Endothelial cell of umbilical vein (primary cell): ENCODE data around the gene PCDH9.

Source experiments
- CTCF ChIP-seq, 2 donors: IDR thresholded peaks; 1 replicate in 1 of 2; 2 replicates in 1 of 2; pipeline ENCODE4 v1.5.1; 2011; ENCODE audit warnings: low read length in 2 of 2, mild to moderate bottlenecking in 2 of 2, moderate library complexity in 2 of 2, control low read depth in 1 of 2, inconsistent platforms in 1 of 2, low read depth in 1 of 2; ENCODE audit not compliant: insufficient read depth in 1 of 2; ENCODE audit errors: extremely low read depth in 1 of 2
- EZH2 ChIP-seq: IDR thresholded peaks from 2 replicates; pipeline ENCODE4 v1.6.1; 2012; ENCODE audit warnings: borderline replicate concordance, low read depth, mild to moderate bottlenecking, moderate library complexity, low read length, inconsistent platforms; ENCODE audit not compliant: severe bottlenecking
- GATA2 ChIP-seq: IDR thresholded peaks from 2 replicates; pipeline ENCODE4 v1.7.0; 2011; ENCODE audit warnings: low read depth, mild to moderate bottlenecking, moderate library complexity, mixed read lengths, low read length; ENCODE audit not compliant: insufficient read length, insufficient read depth
- MYC ChIP-seq: IDR thresholded peaks from one replicate; pipeline ENCODE4 v1.6.1; 2011; ENCODE audit warnings: mild to moderate bottlenecking, low read depth, low read length
- POLR2A ChIP-seq: IDR thresholded peaks from 2 replicates; pipeline ENCODE4 v1.6.1; 2012; ENCODE audit warnings: low read depth, mild to moderate bottlenecking, control low read depth, low read length
- POLR2AphosphoS5 ChIP-seq: IDR thresholded peaks from 2 replicates; pipeline ENCODE4 v1.6.1; 2012; ENCODE audit warnings: low read depth, mild to moderate bottlenecking, control low read depth, low read length, moderate library complexity; ENCODE audit not compliant: insufficient read depth
- TF ChIP-seq, protein P1 (sequence below): IDR thresholded peaks from 2 replicates; pipeline ENCODE4 v1.6.1; 2011; ENCODE audit not compliant: insufficient read depth, insufficient read length

- TF ChIP-seq CTCF (IDR thresholded peaks at IDR 0.05; ENCODE audit: extremely low read depth in 1 of 2, insufficient read depth in 1 of 2, low read depth in 1 of 2, low read length in 2 of 2) (no peak), POLR2AphosphoS5 (no peak), EZH2 (no peak), POLR2A (no peak), MYC (no peak), GATA2 (no peak)
- TF ChIP-seq, protein P1, sequence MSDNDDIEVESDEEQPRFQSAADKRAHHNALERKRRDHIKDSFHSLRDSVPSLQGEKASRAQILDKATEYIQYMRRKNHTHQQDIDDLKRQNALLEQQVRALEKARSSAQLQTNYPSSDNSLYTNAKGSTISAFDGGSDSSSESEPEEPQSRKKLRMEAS = no peak
Observed at GRCh38 chr13:66358564-66358963, 871.6 kb downstream of the PCDH9 start.
